HG03378 (cell line): ENCODE results near the gene FAF1.
"Not testable (repeated sequence)": the region's sequence is repeated elsewhere in the genome, so short reads cannot be mapped to it uniquely, and the experiment has no call there.

Experiments
- ATAC-seq: cut with Tn5 transposase; IDR thresholded peaks from one replicate; pipeline ENCODE4 v1.9.1; 2021; ENCODE audit warnings: mild to moderate bottlenecking, moderate library complexity; ENCODE audit not compliant: unreplicated experiment

Gene FAF1

DNA sequence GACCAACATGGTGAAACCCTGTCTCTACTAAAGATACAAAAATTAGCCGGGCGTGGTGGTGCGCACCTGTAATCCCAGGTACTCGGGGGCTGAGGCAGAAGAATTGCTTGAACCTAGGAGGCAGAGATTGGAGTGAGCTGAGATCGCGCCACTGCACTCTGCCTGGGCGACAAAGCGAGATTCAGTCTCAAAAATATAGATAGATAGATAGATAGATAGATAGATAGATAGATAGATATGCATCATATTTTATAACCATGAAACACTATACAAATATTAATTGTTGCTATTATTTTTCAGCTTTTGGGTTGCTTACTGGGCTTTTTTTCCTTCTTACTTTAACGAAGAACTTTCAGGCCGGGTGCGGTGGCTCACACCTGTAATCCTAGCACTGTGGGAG, 4.8 kb upstream of the FAF1 start:
- no peak for ATAC-seq

DNA sequence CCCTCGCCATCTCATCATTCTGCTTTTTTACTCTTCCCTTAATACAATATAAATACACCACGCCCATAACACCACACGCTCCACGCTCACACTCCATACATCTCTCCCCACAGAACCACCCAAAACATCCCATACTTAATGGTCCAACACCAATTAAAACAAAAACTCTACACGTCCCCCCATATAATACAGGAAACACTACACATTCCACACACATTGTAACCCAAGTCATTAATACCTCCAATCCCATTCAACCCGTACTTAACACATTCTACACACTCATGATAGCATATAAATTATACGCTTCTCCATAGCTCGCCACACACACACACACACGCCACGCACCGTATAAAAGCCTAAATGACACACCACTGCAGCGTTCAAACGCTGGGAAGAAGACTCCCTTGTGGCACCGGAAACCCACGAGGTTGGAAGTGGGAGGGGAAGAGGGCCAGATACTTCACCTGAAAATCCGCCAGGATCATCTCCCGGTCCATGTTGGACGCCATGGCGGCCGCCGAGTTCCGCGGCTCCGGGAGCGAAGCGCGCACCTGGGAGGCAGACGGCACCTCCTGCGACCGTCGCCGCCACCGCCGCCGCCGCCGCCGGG, 659 bp downstream of the FAF1 start:
- peak; percentile 16 for ATAC-seq

DNA sequence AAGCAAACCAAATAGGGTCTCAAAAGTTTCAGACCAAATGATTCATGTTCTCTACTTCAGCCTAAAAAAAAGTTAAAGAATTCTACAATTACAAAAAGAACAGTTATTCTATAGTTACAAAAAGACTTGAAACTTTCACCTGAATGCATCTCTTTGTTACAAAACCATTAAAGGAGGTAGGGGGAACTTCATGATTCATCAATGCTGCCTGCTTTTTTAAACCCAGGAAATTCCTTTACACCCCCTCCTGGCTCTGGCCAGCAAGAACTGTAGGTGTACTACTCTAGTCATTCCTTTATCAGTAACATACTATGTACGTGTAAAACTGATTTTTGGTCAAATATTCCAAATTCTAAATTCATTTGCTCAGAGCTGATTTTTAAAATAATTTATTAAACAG, 5.0 kb downstream of the FAF1 start:
- ATAC-seq, result no peak

DNA sequence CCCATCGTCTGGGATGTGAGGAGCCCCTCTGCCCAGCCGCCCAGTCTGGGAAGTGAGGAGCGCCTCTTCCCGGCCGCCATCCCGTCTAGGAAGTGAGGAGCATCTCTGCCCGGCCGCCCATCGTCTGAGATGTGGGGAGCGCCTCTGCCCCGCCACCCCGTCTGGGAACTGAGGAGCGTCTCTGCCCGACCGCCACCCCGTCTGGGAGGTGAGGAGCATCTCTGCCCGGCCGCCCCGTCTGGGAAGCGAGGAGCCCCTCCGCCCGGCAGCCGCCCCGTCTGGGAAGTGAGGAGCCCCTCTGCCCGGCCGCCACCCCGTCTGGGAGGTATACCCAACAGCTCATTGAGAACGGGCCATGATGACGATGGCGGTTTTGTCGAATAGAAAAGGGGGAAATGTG, 7.5 kb downstream of the FAF1 start:
- ATAC-seq, result not testable (repeated sequence)

DNA sequence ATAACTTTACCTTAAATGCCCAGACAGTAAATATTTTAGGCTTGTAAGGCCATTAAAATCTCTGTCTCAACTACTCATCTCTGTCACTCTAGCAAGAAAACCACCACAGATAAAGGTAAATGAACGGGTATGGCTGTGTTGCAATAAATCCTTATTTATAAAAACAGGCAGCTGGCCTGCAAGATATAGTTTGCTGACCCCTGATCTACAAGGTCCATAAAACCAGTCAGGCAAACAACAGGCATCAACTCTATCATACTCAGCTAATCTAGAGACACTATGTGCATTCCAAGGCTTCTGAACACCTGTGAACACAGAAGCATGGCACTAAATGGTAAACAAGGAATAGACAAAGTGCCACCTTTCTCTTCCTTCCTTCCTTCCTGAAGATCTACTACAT, 9.7 kb downstream of the FAF1 start:
- no peak for ATAC-seq

DNA sequence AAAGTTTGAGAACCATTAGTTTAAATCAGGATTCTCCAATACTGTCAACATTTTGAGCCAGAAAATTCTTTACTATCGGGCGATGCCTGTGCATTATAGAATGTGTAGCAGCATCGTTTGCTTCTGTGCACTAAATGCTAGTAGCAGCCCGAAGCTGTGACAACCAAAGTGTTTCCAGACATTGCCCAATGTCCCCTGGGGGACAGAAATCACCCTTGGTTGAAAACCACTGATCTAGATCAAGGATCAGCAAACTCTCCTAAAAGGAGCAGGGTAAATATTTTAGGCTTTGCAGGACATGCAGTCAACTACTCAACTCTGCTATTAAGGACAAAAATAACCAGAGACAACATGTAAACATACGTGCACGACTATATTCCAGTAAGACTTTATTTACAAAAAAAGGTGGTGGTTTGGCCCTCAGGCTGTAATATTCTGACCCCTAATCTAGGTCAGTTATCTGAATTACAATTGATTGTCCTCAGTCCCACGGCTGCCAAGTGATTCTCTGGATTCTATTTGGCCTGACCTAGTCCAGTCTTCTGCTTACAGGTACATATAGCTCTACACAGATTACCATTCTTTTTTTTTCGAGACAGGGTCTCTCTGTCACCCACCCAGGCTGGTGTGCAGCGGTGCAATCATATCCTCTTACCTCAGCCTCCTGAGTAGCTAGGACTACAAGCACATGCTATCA, 10.6 kb downstream of the FAF1 start:
- no peak for ATAC-seq

DNA sequence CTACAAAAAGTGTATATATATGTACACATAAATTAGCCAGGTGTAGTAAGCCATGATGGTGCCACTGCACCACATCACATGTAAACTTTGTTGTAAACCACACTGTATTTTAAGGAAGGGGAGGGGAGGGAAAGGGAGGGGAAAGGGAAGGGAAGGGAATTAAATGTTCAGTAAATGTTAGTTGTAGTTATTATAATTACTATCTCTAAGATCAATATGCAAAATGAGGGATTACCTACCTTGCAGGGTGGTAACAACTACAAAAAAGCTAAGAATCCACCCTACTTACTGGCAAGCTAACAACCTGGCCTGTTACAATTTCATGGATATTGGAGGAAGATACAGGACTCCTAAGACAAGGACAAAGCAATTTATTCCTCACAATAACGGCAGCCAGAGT, 17.7 kb downstream of the FAF1 start:
- no peak for ATAC-seq

DNA sequence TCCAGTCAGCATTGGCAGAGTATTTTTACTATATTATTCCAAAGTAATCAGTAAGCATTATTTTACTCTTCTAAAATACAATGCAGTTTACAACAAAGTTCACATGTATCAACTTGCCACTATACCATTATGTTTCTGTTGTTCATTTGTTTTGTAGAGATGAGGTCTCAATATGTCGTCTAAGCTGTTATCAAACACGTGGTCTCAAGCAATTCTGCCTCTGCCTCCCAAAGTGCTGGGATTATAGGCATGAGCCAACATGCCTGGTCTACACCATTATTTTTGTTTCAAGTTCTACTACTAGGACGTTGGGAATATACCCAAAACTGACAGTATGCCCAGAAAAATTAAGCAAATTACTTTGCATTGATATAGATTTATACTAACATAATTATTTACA, 19.8 kb downstream of the FAF1 start:
- no peak for ATAC-seq

DNA sequence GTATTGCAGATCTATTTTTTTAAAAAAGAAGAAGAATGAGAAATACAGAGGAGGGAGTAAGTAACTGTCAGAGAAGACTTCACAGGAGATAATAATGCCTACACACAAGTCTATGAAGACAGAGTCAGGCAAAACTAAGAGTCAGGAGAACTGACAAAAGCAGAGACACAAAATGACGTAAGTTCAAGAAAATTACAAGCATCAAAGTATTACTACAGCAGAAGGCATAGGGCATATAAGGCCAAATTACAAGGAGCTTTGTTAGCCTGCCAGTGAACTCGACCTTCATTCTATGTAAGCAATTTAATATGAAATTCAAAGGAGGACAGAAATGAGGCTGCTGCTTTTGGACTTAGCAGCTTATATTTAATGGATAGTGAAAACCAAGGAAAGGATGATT, 23.7 kb downstream of the FAF1 start:
- ATAC-seq, result no peak

DNA sequence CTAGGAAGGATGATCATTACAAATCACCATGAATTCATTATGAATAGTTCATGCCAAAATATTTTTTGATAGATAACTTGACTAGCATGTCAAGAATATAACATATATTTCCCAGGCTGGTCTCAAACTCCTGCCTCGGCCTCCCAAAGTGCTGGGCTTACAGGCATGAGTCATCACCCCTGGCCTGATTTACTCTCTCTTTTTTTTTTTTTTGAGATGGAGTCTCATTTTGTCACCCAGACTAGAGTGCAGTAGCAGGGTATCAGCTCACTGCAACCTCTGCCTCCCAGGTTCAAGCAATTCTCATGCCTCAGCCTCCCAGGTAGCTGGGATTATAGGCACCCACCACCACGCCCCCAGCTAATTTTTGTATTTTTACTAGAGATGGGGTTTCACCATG, 24.8 kb downstream of the FAF1 start:
- ATAC-seq, result not testable (repeated sequence)

DNA sequence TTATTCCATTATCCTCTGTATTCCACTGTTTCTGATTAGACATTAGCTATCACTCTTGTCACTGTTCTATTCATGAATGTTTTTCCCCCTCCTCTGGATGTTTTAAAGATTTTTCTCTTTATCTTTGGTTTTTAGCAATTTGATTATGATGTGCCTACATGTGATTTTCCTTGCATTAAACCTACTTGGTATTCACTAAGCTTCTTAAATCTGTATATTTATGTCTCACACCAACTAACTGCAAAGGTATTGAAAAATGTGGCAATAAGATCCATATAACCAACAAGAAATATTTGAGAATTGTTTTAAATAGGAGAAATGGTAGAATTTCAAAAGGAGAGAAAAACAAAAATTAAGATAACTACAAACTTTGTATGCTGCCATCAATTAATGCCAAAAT, 25.2 kb downstream of the FAF1 start:
- ATAC-seq, result no peak

DNA sequence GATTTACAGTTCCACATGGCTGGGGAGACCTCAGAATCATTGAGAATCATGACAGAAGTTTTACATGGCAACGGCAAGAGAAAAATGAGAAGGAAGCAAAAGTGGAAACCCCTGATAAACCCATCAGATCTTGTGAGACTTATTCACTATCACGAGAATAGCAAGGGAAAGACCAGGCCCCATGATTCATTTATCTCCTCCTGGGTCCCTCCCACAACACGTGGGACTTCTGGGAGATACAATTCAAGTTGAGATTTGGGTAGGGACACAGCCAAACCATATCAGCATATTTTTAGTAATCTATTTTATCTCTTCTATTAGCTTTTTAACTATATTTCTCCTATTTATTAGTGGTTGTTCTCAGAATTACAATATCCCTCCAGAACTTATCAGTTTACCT, 26.3 kb downstream of the FAF1 start:
- ATAC-seq, result not testable (repeated sequence)

DNA sequence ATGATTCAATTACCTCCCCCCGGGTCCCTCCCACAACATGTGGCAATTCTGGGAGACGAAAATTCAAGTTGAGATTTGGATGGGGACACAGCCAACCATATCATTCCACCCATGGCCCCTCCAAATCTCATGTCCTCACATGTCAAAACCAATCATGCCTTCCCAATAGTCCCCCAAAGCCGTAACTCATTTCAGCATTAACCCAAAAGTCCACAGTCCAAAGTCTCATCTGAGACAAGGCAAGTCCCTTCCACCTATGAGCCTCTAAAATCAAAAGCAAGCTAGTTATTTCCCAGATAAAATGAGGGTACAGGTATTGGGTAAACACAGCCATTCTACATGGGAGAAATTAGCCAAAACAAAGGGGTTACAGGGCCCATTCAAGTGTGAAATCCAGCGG, 28.0 kb downstream of the FAF1 start:
- not testable (repeated sequence) for ATAC-seq

DNA sequence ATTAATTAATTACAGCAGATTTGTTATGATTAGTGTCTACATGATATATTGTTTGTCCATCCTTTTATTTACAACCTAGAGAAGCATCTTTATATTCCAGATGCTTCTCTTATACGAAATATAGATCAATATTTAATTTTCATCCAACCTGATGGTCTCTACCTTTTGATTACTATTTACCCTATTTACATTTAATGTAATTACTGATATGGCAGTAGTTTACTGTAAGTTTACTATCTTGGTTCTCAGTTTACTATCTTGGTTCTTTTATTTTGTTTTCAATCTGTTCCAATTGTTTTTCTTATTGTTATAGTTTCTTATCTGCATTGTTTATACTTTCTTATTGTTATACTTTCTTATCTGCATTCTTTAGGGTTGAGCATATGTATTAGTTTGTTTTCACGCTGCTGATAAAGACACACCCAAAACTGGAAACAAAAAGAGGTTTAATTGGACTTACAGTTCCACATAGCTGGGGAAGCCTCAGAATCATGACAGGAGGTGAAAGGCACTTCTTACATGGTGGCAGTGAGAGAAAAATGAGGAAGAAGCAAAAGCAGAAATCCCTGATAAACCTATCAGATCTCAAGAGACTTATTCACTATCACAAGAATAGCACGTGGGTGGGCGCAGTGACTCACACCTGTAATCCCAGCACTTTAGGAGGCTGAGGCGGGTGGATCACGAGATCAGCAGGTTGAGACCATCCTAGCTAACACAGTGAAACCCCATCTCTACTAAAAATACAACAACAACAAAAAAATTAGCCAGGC, 28.9 kb downstream of the FAF1 start:
- ATAC-seq, result no peak

DNA sequence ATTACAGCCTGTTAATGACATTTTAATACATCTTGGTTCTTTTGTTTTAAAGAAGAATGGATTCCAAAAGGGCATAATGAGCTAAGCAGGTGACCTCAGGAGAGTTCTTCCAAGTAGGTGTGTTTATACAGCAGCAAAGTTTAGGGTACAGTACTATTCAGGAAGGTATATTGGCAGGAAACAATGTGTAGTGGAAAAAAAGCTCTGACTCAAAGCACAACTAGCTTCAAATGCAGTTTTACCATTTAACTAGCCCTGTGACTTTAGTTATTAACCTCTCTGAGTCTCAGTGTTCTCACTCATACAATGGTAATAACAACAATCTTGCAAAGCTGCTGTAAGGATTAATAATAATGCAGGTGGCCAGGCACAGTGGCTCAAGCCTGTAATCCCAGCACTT, 29.9 kb downstream of the FAF1 start:
- peak; percentile 92 for ATAC-seq

DNA sequence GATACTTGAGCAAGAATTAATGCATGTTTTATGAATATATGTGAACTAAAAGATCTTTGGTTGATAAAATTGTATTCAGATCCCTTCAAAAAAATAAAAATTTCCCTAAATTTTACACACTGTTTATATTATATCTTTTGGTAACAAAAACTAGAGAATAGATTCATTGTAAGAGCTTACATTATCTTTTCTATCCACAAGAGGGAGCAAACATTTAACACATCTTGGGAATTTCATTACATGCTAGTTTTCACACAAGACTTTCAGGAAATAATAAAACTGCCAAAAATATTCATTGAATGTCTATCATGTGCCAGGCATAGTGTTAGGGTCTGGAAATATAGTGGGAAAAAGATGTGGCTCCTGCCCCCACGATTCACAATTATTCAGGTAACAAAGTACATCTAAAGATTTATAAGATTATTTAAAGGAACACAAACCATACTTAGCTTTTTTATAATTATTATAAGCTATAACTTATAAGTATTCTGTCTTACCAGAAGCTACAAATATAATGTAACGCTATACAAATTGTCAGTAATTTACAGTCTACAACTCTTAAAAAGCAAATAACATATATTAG, 30.6 kb downstream of the FAF1 start:
- ATAC-seq, result no peak

DNA sequence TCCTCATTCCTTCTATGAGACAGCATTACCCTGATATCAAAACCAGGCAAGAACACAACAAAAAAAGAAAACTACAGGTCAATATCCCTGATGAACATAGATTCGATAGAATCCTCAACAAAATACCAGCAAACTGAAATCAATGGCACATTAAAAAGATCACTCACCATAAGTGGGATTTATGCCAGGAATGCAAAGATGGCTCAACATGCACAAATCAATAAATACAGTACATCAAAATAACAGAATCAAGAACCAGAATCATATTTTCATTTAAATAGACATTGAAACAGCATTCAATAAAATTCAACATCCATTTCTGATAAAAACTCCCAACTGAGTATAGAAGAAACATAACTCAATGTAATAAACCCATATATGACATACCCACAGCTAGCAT, 36.5 kb downstream of the FAF1 start:
- no peak for ATAC-seq

DNA sequence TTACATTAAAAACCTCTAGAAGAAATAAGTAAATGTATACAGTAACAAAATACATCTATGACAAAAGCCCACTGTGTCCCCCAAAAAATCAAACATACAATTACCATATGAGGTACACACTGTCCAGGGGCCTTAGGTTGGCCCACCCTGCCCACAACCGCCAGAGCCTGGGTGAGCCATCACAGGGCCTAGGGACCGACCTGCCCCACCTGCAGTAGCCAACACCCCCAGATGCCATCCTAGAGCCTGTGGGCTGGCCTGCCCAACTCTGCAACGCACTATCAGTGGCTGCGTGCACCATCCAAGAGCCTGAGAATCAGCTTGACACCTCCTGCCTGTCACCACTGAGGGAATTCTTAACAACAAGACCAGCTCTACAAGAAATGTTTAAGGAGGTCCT, 39.0 kb downstream of the FAF1 start:
- ATAC-seq, result no peak

DNA sequence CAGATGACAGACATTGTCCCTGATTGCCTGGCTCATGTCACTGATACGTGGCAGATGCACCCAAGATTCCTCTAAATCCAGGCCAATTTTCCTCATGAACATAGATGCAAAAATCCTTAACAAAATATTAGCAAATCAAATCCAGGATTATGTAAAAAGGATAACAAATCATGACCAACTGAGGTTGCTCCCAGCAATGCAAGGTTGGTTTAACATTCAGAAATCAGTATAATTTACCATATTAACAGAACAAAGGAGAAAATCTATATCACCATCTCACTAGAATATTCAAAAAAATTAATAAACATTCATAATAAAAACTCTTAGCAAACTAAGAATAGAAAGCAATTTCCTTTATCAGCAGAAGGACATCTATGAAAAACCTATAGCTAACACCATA, 39.7 kb downstream of the FAF1 start:
- no peak for ATAC-seq

DNA sequence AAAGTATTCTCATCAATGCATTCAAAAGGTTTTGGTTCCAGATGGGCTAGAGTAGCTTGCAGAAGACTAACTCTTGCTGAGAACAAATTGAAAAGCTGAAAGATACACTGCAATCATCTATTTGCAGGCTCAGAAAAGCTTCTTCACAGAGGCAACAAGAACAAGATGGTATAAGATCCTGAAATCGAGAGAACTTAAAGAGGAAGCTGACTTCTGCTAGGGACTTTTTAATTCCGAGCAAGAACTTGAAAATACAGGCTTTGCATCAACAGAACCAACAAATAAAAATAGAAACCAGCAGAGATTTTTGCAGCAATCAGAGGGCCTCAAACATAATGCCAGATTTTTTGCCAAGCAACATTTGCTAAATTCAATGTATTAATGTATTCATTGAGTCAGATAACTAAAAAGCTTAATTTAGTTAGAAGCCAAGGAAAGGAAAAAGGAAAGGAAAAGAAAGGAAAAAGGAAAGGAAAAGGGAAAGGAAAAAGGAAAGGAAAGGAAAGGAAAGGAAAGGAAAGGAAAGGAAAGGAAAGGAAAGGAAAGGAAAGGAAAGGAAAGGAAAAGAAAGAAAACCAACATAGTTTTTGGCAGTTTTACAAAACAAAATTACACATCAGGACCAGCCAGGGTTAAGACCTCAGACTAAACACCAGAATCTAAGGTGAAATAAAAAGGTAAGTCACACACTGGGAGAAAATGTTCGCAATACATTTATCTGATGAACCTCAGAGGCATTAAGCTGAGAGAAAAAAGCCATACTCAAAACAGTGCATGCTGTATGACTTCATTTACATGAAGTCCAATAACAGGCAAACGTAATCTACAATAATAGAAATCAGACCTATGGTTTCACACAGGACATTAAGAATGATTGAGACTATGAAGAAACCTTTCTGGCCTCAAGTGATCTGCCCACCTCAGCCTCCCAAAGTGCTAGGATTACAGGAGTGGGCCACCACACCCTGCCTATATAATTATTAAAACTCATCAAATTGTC, 42.6 kb downstream of the FAF1 start:
- ATAC-seq, result no peak

DNA sequence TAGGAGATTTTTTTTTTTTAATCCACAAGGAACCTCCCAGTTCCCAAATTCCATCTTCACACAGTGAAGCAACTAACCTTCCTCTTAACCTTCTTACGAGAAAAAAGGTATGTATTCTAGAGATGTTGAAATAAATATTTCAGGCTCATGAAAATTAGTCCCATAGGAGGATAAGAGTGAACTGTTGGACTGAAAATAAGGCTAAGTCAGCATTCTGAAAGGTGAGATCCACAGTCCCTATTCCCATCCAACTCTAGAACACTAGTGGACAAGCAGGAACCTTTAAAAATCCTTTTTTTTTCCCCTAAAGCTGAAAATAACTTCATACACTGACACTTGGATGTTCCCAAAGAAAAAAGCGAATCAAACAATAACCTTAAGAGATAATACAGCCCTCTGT, 44.4 kb downstream of the FAF1 start:
- ATAC-seq, result no peak
